Daoy (cell line): ENCODE measurements around the gene C7orf57. TPM values are rescaled to one million over a fixed set of nuclear protein-coding genes. Genes with fewer than 3 reads are reported as not detected.
A peak's percentile ranks its signal among the peaks of the same experiment; 100 is the strongest.

ENCODE experiments used
- DNase-seq: peaks from one replicate; pipeline ENCODE4 v3.0.0-alpha.2; 2015; ENCODE audit warnings: low read depth
- total RNA-seq: library from RNA; depleted of rRNA; stranded (reverse); fragments of >200 nt; shearing (Covaris generic); gene quantifications from 2 replicates; pipeline ENCODE4 v1.2.3, GENCODE V29; 2014

C7orf57 gene
- total RNA-seq, 1 experiment from 2014 or later, result 0.91 TPM

DNA sequence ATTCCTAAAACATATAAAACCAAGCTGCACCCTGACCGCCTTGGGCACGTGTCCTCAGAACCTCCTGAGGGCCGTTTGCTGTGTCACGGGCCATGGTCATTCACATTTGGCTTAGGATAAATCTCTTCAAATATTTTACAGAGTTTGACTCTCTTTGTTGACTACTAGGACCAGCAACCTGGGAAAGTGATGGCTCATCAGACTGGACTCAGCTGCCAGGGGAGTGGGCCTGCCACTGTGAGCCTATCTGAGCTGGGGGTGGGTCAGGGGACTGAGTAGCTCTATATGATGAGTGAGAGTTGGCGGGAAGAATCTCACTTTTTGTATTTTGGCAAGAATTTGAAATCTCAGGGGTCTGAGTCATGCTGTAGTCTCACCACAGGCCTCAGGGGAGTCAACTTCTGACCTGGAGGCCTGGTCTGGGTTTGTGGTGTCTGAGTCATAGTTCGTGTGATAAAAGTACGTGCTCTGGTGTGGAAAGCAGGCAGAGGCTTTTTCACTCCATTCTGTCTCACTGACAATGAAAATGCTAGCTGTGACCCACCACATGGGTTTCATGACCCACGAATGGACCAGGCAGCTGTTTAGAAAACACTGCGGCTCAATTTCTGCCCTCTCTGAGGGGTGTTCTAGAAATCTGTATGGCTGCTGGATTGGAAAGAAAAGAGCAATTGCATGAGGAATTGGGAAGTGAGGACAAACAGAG, 49.5 kb downstream of the C7orf57 start:
- peak; percentile 99 for DNase-seq

DNA sequence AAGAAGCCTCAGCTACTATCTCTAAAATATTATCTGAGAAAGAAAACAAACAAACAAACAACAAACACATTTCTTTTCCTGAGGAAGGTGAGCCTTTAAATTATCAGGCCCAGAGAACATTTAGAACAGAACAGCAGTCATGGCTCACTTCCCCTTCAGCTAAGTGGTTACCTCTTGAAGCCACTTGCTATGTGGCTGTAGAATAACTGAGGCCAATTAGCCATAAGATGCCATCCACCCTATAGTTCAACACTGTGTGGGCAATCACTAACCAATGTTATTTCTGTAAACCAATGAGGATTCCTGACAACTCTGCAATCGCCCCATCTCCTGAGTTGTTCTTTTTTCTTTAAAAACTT, 50.1 kb downstream of the C7orf57 start:
- peak; percentile 74 for DNase-seq

DNA sequence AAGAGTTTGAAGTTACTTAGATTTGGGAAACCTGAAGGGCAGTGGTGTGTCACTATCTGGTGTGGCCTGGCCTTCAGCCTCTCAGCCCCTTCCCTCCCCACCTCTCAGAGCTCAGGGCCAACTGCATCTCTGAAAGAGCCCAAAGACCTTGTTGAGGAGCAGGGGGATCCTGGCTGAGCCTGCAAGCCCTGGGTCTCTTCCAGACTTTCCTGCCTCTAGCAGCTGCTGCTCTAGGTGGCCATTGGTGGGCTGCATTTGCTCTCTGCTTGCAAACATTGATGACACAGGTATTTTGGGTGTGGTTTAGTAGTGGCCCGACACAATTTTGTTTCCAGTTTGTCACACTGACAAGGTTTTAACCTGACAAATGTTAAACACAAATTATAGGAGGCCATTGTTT, 50.6 kb downstream of the C7orf57 start:
- DNase-seq, result peak; percentile 39

DNA sequence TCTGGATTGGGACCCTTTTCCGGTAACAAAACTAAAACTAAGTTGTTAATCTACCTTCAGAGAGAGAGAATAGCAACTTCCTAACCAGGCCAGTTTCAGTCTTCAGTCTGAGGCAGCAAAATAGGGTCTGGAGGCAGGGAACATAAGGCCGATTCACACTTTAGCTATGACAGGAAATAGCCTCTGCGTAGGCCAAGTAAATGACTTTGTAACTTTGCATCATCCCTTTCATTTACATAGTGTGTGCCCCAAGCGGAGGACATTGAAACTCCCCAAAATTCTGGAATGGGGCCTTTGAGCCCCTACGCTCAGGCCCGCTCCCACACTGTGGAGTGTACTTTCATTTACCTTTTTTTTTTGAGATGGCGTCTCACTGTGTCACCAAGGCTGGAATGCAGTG, 52.0 kb downstream of the C7orf57 start:
- peak; percentile 88 for DNase-seq

DNA sequence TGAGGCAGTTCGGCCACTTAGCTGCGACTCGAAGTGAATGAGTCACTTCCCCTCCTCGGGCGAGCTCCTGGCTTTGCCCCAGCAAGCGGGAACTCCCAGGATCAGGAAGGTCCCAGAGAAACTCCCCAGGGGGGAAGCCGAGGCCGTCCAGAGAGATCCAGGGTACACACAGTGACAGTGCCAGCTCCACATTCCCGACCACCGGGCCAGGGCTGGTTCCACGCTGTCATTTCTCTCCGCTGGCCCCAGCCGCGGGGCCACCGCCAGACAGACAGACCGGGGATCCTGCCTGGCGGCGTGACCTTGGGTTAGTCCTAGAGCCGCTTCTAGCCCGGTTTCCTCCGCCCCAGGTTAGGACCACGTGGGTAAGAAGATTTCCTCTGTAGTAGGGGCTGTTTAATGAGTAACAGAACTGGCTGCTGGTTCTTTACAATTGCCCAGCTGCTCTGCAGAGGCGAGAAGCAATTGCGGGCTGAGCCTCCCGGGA, 53.3 kb downstream of the C7orf57 start:
- DNase-seq, result peak; percentile 99

DNA sequence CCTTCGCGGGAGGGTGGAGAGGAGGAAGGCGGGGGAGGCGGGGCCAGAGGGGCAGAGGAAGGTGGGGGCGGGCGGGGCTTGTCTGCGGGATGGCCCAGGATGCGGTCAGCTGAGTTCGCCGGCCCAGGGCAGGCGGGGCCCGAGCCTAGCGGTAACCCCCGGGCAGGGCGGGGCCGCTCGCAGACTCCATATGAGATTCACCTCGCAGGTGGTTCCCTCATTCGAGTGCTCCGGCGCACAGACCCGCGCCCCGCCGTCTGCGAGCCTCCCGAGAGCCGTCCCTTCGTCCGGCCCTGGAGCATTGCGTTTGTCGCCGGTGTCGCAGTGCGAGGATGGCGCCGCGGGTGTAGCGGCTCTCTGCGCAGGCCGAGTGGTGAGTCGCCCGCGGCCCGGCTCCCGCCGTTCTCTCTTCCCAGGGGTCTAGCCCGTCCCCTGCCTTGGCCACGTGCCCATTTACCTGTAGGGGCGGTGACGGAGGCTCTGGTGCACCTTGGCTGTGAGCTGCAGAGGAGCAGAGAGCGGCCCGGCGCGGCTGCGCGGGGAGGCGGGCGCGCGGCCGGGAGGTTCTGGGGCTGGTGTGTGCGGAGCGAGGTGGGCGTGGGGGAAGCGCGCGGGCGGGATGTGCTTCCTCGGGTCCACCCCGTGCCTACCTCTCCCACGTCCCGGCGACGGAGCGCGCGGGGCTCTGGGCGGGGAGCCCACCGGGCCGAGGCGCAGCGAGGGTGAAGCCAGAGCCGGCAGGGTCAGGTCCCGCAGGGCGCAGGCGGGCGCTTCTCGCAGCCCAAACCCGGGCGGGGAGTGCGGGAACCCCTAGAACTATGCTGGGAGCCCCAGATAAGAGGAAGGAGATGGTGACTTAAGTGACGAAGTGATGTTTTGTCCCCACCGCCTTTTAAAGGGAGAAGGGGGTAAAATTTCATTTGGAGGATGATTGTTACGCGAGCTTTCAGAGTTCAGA, 54.0 kb downstream of the C7orf57 start, which contains the start of gene UPP1:
UPP1 (plus strand) TSS at position 220 of the 958 bp plus-strand sequence. CDS start 5,519 bp downstream, outside the sequence.
- peak; percentile 69 for DNase-seq

DNA sequence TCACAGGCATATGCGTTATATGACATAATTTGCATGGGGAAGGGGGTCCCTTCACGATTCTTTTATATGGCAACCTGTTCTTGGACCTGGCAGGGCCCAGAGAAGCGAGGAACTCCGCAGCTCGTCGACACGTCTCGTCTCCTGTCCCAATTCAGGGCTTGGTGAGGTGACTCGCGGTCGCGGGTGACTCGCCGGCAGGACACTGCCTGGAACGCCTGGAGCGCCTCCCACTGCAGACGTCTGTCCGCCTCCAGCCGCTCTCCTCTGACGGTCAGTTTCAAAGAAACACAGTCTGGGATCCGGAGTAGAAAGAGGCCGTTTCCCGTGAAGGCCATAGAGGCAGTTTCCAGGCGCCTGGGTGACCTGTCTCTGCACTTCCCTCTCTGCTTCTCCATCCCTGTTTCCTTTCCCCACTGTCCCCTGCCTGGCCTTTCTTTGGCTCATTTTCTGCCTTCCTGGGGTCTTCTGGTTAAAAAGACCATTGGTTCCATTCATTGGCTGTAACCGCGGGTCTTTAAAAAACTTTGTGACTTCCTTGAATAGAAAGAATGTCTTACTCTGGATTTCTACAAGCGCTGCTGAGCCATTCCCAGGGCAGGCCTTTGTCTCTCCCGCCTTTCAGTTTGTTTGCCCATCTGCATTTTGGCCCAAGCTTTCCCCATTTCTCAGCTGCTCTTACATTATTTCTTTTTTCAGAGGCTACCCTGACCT, 54.9 kb downstream of the C7orf57 start:
- DNase-seq, result peak; percentile 57

DNA sequence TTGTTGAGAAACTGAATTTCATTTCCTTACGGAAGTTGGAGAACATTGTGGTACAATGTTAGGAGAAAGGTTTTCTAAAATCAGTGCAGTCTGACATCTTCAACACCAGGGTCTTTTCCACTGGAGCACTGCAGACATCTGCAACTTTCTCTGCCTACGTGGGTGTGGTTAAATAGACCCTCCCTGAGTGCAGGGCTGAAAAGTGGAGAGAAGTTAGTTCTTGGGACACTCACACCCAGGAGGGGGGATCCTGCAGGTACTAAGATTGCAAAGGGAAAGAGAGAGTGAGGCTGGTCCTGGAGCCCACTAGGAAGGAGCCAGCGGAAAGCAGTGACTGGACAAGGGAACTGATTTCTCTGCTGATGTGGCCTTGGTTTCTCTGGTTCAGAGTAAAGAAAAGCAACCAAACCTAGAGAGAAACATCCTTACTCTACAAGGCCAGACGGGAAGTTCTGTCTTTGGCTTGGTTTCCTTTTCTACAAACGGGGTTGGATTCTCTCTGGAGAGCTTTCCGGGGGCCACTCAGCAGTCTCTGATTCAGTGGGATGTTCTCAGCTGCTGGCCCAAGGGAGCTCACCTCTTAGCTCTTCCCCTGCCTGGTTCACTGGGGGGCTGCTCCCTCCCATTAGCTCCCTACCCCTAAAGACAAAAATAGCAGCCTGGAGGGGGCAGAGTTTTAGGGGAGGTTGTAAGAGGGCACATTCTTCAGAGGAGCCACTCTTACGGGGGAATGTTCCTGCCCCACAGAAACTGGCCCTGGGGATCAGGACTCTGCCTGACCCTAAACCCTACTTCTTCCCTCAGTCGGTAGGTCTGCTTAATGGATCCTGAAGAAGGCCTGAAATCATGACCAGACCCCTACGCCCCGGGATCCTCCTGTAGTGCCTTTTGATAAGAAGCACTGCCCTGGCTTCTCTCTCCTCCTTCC, 56.4 kb downstream of the C7orf57 start:
- no peak for DNase-seq

DNA sequence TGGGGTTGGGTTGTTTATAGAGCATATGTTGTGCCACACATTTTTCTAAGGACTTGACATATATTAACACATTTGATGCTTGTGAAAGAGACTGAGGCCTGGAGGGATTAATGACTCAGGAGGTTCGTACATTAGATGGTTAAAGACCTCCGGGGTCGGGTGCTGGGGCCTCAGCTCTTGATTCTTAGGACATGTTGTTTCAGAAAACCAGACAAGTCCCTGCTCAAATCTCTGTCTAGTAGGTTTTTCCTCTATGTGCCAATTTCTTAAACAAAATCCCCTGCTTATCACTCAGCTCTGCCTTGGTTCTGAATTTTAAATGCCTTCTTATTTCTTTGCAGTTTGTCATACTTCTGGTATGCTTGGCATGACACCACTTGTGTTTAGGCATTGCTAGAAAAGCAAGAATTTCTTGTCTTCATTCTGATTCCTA, 59.5 kb downstream of the C7orf57 start:
- DNase-seq, result no peak

DNA sequence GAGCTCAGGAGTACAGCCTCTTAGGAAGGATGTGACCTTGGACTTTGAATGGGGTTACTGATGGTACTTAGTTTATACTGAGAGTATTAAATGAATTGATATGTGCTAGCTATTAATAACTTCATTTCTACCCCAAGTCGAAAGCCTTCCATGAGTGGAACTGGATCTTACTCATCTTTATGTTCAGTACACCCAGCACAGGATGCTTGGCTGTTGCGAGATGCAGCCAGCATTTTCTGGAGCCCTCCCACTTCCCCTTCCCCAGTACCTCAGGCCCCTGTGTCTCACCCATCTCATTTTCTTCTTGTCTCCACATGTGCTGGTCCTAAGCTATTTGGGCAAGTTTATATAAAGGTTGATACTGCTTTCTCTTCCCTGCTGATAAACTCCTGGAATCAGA, 60.9 kb downstream of the C7orf57 start:
- DNase-seq, result no peak

DNA sequence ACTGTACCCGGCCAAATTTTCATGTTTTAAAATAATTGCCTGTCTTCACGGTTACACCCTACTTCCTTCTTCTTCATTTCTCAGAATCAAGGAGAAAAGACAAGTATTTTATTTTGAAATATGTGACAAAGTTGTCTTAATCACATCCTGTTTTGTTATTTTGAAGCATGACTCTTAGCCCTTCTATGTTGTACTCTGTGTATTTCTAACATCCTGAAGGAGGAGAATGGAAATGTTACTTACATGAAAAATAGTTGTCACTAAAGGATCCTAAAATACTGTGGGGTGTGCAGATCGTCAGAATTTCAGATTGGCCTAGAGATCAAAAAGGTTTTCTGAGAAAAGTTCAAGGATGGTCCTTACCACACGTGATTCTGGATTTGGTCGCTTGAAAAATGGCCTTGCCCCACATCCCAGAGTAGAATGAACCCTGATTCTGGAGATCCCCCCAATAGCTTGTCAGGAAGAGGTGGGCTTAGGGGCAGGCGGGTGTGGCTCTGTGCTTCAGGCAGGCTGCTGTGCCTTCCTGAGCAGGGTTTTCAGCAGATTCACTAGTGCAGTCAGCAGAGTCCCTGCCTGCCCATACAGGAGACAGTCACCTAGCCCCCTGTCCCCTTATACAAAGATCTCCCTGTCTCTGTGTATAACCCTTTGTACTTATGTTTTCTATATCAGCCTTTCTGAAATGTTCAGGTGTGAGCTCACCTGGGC, 62.3 kb downstream of the C7orf57 start:
- no peak for DNase-seq

DNA sequence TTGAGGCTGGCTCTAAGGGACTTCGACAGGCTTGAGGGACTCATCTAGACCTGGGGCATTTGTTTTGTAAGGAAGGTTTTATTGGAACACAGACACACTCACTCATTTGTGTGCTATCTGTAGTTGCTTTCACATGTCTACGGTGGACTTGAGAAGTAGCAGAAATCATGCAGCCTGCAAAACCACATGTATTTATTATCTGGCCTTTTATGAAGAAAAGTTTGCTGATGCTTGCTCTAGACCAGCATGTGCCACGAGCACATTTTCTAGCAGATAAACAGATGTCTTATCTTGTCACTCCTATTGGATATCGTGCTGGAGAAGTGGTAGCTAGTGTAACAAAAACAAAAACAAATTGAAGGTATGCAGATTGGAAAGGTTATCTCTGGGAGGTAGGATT, 63.5 kb downstream of the C7orf57 start:
- no peak for DNase-seq

DNA sequence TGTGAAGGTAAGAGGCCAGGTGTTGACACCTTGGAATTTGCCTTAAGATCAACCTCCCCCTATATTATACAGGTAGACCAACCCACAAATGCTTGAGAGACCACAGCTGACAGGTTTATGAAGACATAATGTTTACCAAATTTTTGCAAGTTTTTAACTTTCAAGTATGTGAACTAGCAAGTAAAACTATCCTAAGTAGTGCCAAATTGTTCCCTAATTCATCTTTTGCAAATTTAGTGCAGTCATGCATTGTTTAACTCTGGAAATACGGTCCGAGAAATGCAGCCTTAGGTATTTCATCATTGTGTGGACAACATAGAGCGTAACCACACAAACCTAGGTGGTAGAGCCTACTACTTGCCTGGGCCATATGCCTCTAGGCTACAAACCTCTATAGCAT, 64.4 kb downstream of the C7orf57 start:
- no peak for DNase-seq

DNA sequence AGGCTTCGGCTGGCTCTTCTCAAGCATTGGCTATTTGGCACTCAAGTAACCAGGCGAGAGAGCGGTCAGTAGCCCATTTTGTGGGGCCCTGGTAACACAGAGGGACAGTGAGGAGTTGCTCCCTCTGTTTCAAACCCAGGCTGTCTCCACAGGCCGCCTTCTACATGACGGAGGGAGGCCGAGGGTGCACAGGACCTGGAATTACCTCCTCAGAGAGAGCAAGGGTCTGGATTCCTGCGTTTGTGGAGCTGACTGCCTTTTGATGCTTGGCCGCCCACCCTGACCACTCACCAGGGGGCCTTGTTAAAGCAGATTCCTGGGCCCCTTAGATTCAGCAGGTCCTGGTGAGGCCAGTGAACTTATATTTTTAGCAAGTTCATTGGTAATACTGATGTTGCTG, 66.0 kb downstream of the C7orf57 start:
- no peak for DNase-seq

DNA sequence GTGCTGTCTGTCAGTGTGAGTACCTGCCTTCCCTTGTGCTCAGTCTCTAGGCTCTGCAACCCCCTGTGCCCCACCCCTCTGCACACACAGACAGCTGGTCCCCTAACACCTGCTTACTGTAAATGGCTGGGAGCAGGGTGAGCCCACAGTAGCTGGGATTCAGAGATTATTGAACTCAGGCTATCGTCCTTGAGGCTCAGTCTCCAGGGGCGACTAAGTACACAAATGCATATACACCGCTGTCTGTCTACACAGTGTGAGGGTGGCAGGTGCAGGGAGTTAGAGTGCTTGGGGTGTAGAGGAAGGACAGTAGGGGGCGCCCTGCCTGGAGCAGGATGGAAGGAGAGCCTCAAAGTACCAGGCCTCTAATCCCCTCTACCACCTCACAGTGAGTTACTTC, 66.6 kb downstream of the C7orf57 start:
- no peak for DNase-seq

DNA sequence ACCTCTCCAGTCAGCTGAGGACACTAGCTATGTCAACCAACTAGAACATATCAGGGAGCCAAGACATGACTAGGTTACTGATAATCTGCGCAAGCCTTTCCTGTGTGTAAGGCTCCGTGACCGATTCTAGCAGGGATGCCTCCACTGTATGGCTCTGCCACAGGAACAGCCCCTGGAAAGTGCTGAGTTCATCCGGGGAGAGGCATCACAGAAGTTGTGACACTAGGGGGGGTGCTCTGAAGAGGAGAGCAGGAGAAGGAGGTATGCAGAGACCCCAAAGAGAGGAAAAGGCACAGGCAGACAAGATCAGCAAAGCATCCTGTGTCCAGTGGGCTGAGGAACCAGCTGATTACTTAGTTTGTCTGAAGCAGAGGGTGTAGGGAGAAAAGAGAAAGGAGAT, 67.2 kb downstream of the C7orf57 start:
- DNase-seq, result no peak

DNA sequence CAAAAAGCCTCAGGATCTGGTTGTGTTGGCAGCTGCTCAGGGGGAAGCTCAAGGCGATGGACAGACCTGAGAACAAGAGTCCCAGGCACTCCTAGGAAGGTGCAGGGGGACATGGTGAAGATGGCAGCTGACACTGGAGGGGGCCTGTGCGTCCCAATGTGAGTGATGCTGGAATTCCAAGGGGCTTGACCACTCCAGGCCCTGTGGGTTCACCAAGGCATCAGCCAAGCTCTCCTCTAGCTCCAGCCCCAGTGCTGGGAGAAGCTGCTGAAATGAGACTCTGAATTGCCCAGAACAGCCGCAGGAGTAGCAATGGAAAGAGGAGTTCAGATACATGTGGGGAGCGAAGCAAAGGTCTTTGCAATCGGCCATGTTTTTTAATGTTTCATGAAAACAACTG, 69.7 kb downstream of the C7orf57 start:
- no peak for DNase-seq

DNA sequence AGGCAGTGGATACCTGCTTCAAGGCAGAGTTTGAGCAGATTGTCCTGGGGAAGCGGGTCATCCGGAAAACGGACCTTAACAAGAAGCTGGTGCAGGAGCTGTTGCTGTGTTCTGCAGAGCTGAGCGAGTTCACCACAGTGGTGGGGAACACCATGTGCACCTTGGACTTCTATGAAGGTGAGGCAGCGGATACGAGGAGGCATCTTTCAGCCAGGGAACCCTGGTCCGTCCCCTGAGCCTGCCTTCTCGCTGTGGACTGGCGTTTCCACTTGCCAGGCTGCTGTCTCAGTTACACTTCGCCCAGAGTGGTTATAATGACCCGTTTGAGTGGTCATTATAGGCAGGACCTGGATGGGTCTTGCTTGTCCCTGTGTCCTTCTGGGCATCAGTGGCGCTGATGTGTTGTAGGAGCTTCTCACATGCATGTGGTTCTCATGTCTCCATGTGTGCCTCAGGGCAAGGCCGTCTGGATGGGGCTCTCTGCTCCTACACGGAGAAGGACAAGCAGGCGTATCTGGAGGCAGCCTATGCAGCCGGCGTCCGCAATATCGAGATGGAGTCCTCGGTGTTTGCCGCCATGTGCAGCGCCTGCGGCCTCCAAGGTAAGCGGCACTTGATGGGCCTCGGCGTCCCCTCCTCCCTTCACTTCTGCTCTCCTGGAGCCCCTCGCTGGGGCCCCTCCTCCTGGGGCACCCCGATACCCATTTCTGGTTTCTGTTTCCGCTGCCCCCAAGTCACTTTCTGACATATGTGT, 71.7 kb downstream of the C7orf57 start:
- no peak for DNase-seq

DNA sequence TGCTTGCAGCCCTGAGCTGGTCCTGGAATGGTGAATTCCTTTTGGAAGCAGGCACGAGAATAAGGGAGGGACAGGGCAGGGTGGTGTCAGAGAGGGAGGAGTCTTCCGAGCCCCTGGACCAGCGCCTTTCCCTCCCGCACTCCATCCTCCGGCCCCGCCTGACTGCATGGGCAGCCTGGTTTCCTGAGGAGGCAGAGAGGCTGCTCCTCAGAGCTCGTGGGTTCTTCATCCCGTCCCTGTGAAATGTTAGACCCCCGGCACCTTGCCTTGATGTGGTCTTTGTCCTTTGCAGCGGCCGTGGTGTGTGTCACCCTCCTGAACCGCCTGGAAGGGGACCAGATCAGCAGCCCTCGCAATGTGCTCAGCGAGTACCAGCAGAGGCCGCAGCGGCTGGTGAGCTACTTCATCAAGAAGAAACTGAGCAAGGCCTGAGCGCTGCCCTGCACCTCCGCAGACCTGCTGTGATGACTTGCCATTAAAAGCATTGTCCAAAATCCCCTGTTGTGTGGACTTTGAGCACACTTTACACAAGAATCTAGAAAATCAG, 72.7 kb downstream of the C7orf57 start:
- DNase-seq, result no peak
